Keratinocyte (primary cell): ENCODE results near the gene SLC17A2.

Experiments used
- CTCF ChIP-seq, 3 experiments: IDR thresholded peaks in 1 of 3; conservative IDR thresholded peaks in 1 of 3; optimal IDR thresholded peaks in 1 of 3; 2 replicates in 2 of 3; 3 replicates in 1 of 3; pipeline versions ENCODE3 to v1.5.1; 2011; ENCODE audit warnings: low read length in 3 of 3, mild to moderate bottlenecking in 3 of 3, moderate library complexity in 2 of 3, control low read depth in 1 of 3, inconsistent platforms in 1 of 3; ENCODE audit not compliant: insufficient read depth in 2 of 3; ENCODE audit errors: extremely low read depth in 1 of 3
- EZH2 ChIP-seq: IDR thresholded peaks from one replicate; pipeline ENCODE4 v1.6.1; 2012; ENCODE audit warnings: inconsistent platforms, mild to moderate bottlenecking, low read length, moderate library complexity

- TF ChIP-seq CTCF (optimal IDR thresholded peaks at IDR 0.05 in 1 of 3, IDR thresholded peaks at IDR 0.05 in 1 of 3, conservative IDR thresholded peaks at IDR 0.05 in 1 of 3; ENCODE audit: extremely low read depth in 1 of 3, insufficient read depth in 2 of 3, low read length in 3 of 3): no peak
- TF ChIP-seq EZH2: no peak
Measured at GRCh38 chr6:25888626-25889025, 41.9 kb downstream of the SLC17A2 start.
